AML-193 (cell line): ENCODE data around the gene PLSCR1.

Source experiments
- DNase-seq, 2 experiments: peaks; one replicate each; lab custom pipeline; 2025; lab: John Stamatoyannopoulos, UW

Gene PLSCR1

GRCh38 chr3:146473726-146474125, 70.7 kb downstream of the PLSCR1 start:
- DNase-seq, result no peak

GRCh38 chr3:146472611-146473010, 71.8 kb downstream of the PLSCR1 start:
- no peak for DNase-seq

DNA sequence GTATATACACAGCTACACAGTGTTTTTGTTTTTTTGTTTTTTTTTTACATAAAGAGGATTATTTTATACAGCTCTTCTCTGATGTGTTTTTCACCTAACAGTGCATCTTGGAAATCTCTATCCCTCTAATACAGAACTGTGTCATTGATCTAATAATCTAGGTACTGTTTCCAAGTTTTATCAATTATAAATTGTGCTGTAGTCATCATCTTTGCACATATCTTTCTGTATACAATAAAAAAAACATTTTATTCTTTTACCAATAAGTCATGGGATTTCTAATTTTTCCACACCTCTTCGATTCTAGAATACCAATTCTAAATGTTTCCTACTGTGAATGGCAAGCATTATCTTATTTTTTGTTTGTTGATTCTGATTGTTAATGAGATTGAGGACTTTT, 73.4 kb downstream of the PLSCR1 start:
- no peak for DNase-seq

GRCh38 chr3:146470425-146470990, 73.9 kb downstream of the PLSCR1 start:
- no peak for DNase-seq

- DNase-seq, result no peak
Measured at GRCh38 chr3:146469150-146470017, 75.0 kb downstream of the PLSCR1 start, which contains the start of gene PLSCR2. Gene PLSCR2, minus strand, starts transcription at chr3:146469561. Its CDS starts 9,657 bp downstream, at chr3:146459904.

DNA sequence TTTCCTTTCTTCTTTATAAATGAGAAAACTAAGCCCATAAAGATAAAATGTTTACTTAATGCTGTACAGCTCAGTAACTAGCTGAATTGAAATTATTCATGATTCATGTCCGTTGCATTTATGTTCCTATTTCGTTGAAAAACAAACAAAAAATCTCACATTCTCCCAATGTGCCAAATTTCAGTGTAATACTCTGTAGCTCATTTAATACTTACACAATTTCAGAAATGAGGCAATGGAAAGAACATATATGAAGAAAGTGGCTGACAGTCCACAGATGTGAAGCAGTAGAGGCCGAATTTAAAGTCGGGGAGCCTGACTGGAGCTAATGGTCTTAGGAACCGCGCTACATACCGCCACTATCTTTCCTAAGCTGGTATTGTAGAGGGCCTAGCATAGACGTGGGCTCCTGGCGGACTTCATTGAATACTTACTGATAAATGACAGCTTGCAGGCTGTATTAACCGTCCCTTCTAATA, 75.7 kb downstream of the PLSCR1 start:
- no peak for DNase-seq

GRCh38 chr3:146468234-146468633, 76.2 kb downstream of the PLSCR1 start:
- DNase-seq, result no peak

- no peak for DNase-seq
Measured at GRCh38 chr3:146466604-146467003, 77.8 kb downstream of the PLSCR1 start.

GRCh38 chr3:146465693-146466465, 78.5 kb downstream of the PLSCR1 start:
- DNase-seq, result no peak
